GM23338 (cell line): Measurements from ENCODE around the gene CCDC91. TPM values are rescaled to one million over a fixed set of nuclear protein-coding genes. Genes with fewer than 3 reads are reported as not detected.

Source experiments
- ATAC-seq: fragments of 200-7000 bp; cut with Tn5 transposase; 3 replicates; pipeline ENCODE4 v1.9.1; 2020
- DNase-seq: peaks from one replicate; pipeline ENCODE4 v3.0.0-alpha.2; 2015; ENCODE audit warnings: low spot score
- H2AFZ ChIP-seq: fragments of 200-600 bp; sonication (generic); 2 replicates; pipeline ENCODE4 v1.8.0; 2016; ENCODE audit warnings: antibody characterized with exemption, mild to moderate bottlenecking, moderate library complexity
- H3F3A ChIP-seq: fragments of 200-600 bp; sonication (generic); replicated peaks from 2 replicates; pipeline ENCODE4 v1.8.0; 2017; ENCODE audit warnings: antibody characterized with exemption, mixed run types, low read depth
- H3K27ac ChIP-seq: fragments of 200-600 bp; sonication (generic); 2 replicates; pipeline ENCODE4 v1.6.1; 2016; ENCODE audit warnings: low read depth
- H3K27me3 ChIP-seq: fragments of 200-600 bp; sonication (generic); 2 replicates; pipeline ENCODE4 v1.8.0; 2016; ENCODE audit warnings: mild to moderate bottlenecking, mixed run types, moderate library complexity; ENCODE audit not compliant: insufficient read depth
- H3K36me3 ChIP-seq: fragments of 200-600 bp; sonication (generic); 2 replicates; pipeline ENCODE4 v1.8.0; 2016; ENCODE audit warnings: mild to moderate bottlenecking; ENCODE audit not compliant: insufficient read depth
- H3K4me1 ChIP-seq: fragments of 200-600 bp; sonication (generic); 2 replicates; pipeline ENCODE4 v1.8.0; 2016; ENCODE audit warnings: mild to moderate bottlenecking, moderate library complexity; ENCODE audit not compliant: insufficient read depth
- H3K4me2 ChIP-seq: fragments of 200-600 bp; sonication (generic); 2 replicates; pipeline ENCODE4 v1.7.1; 2017; ENCODE audit warnings: mixed run types
- H3K4me3 ChIP-seq: fragments of 200-600 bp; sonication (generic); 2 replicates; pipeline ENCODE4 v1.6.1; 2016; ENCODE audit warnings: mixed run types
- H3K79me2 ChIP-seq: fragments of 200-600 bp; sonication (generic); replicated peaks from 2 replicates; pipeline ENCODE4 v1.8.0; 2017; ENCODE audit warnings: mild to moderate bottlenecking; ENCODE audit not compliant: insufficient read depth
- H3K9me2 ChIP-seq: fragments of 200-600 bp; sonication (generic); 2 replicates; pipeline ENCODE4 v1.8.0; 2017; ENCODE audit not compliant: insufficient read depth
- H4K20me1 ChIP-seq: fragments of 200-600 bp; sonication (generic); replicated peaks from 2 replicates; pipeline ENCODE4 v1.8.0; 2017; ENCODE audit warnings: mild to moderate bottlenecking; ENCODE audit not compliant: insufficient read depth
- H3K27ac Mint-ChIP-seq: 2 replicates; pipeline ENCODE4 v1.8.0; 2020; ENCODE audit warnings: inconsistent platforms, mild to moderate bottlenecking, moderate library complexity, mixed read lengths
- H3K27me3 Mint-ChIP-seq: 3 replicates; pipeline ENCODE4 v1.8.0; 2022; ENCODE audit warnings: low read depth, mild to moderate bottlenecking, moderate library complexity, mixed read lengths, inconsistent platforms; ENCODE audit not compliant: insufficient read depth, poor library complexity
- H3K36me3 Mint-ChIP-seq: 3 replicates; pipeline ENCODE4 v1.8.0; 2021; ENCODE audit warnings: low read depth, mild to moderate bottlenecking, inconsistent platforms, moderate library complexity, mixed read lengths
- H3K4me1 Mint-ChIP-seq: 3 replicates; pipeline ENCODE4 v1.8.0; 2020; ENCODE audit warnings: mild to moderate bottlenecking, inconsistent platforms, mixed read lengths
- H3K4me3 Mint-ChIP-seq: 3 replicates; pipeline ENCODE4 v1.8.0; 2021; ENCODE audit warnings: moderate library complexity, mild to moderate bottlenecking, inconsistent platforms, mixed read lengths
- H3K9me3 Mint-ChIP-seq: 3 replicates; pipeline ENCODE4 v1.8.0; 2020; ENCODE audit warnings: moderate library complexity, mild to moderate bottlenecking, inconsistent platforms, mixed read lengths
- CREB1 ChIP-seq: fragments of 250-450 bp; sonication (Bioruptor Pico); IDR thresholded peaks from 2 replicates; pipeline ENCODE4 v1.5.0; 2020; ENCODE audit warnings: low read depth, mild to moderate bottlenecking, moderate library complexity
- EZH2phosphoT487 ChIP-seq: fragments of 200-600 bp; sonication (generic); IDR thresholded peaks from one replicate; pipeline ENCODE4 v1.8.1; 2018; ENCODE audit warnings: antibody characterized with exemption; ENCODE audit not compliant: unreplicated experiment
- JUNB ChIP-seq: IDR thresholded peaks from one replicate; pipeline ENCODE4 v1.6.1; 2016; ENCODE audit warnings: antibody characterized with exemption; ENCODE audit not compliant: unreplicated experiment
- NANOG ChIP-seq: IDR thresholded peaks from 2 replicates; pipeline ENCODE4 v1.6.1; 2016; ENCODE audit warnings: antibody characterized with exemption, borderline replicate concordance
- POLR2AphosphoS5 ChIP-seq: IDR thresholded peaks from 2 replicates; pipeline ENCODE4 v1.6.1; 2016; ENCODE audit warnings: antibody characterized with exemption, low read depth
- STAT1 ChIP-seq: IDR thresholded peaks from one replicate; pipeline ENCODE4 v1.6.1; 2016; ENCODE audit warnings: antibody characterized with exemption; ENCODE audit not compliant: unreplicated experiment
- ZNF331 ChIP-seq: fragments of 250-450 bp; sonication (Bioruptor Pico); IDR thresholded peaks from 2 replicates; pipeline ENCODE4 v1.5.0; 2020; ENCODE audit warnings: low read depth, mild to moderate bottlenecking, moderate library complexity
- polyA plus RNA-seq: library from polyadenylated mRNA; unstranded; fragments of >200 nt; fragmentation: Nextera tagmentation; extraction: Ambion mirVana; gene quantifications from 2 replicates; pipeline ENCODE4 v1.2.1, GENCODE V29; 2016
- total RNA-seq: library from RNA; depleted of rRNA; stranded (reverse); fragments of >200 nt; shearing (Covaris generic); gene quantifications from 2 replicates; pipeline ENCODE4 v1.2.3, GENCODE V29; 2014
- TF ChIP-seq, protein P1 (sequence below), 2 experiments: fragments of 200-600 bp in 1 of 2; sonication (generic) in 1 of 2; conservative IDR thresholded peaks; 2 replicates each; pipeline versions ENCODE4 v1.5.1 to v1.6.1; 2016 to 2017; ENCODE audit warnings: antibody characterized with exemption in 2 of 2, low read depth in 2 of 2, mild to moderate bottlenecking in 2 of 2, moderate library complexity in 1 of 2
- TF ChIP-seq, protein P2 (sequence below): IDR thresholded peaks from 2 replicates; pipeline ENCODE4 v1.6.1; 2016; ENCODE audit warnings: antibody characterized with exemption
- TF ChIP-seq, protein P3 (sequence below): fragments of 250-450 bp; sonication (Bioruptor Pico); IDR thresholded peaks from 2 replicates; pipeline ENCODE4 v1.5.0; 2020; ENCODE audit warnings: mild to moderate bottlenecking, moderate library complexity

Gene CCDC91
- total and polyA plus RNA-seq, 2 experiments from 2014 or later = 24.7 to 48.7 TPM

DNA sequence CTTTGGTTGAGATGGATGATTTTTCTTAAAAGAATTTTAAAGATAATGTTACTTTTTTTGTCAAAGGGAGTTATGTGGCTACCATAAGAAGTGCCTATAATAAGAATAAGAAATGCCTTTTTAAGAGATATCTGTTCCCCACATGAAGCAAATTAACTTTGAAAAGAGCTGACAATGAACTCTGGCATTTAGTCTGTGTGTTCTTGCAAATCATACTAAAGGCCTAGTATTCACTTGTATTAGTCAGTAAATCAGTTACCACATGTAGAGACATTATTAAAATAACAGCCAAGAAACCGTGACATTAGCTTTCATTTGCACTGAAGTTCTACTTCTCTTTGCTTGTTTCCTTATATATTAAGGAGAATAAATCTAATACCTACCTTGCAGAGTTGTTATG is 296.3 kb downstream of the CCDC91 start:
- Histone ChIP-seq H2AFZ (no peak overlapping the region), H4K20me1 (no peaks in the 10 kb centered on the region), H3K36me3 (no peaks in the 10 kb centered on the region), H3K79me2 (no peaks in the 10 kb centered on the region), H3K4me2 (peak overlapping the region; percentile 21), H3K27ac (no peak overlapping the region; the same call in 1 of the 2 replicates), H3K27me3 (no peaks in the 10 kb centered on the region), H3K4me1 (peaks cover 31% of the 10 kb centered on the region), H3F3A (no peaks in the 10 kb centered on the region), H3K9me2 (no peaks in the 10 kb centered on the region), H3K4me3 (no peak overlapping the region)
- TF ChIP-seq, protein P1, sequence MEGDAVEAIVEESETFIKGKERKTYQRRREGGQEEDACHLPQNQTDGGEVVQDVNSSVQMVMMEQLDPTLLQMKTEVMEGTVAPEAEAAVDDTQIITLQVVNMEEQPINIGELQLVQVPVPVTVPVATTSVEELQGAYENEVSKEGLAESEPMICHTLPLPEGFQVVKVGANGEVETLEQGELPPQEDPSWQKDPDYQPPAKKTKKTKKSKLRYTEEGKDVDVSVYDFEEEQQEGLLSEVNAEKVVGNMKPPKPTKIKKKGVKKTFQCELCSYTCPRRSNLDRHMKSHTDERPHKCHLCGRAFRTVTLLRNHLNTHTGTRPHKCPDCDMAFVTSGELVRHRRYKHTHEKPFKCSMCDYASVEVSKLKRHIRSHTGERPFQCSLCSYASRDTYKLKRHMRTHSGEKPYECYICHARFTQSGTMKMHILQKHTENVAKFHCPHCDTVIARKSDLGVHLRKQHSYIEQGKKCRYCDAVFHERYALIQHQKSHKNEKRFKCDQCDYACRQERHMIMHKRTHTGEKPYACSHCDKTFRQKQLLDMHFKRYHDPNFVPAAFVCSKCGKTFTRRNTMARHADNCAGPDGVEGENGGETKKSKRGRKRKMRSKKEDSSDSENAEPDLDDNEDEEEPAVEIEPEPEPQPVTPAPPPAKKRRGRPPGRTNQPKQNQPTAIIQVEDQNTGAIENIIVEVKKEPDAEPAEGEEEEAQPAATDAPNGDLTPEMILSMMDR (conservative IDR thresholded peaks at IDR 0.05; ENCODE audit: low read depth in 2 of 2) = no peak
- TF ChIP-seq NANOG = 0 out of 2 replicates have a peak, but pooled peaks have one; percentile 14
- Mint-ChIP-seq H3K27me3 (no peaks in the 10 kb centered on the region), H3K36me3 (no peaks in the 10 kb centered on the region), H3K27ac (peak overlapping the region; percentile 63; the same call in 1 of the 2 replicates), H3K4me3 (no peak overlapping the region), H3K9me3 (no peaks in the 10 kb centered on the region), H3K4me1 (peaks cover 33% of the 10 kb centered on the region; the same call in 2 of the 3 replicates)
- no peak for ATAC-seq
- no peak for DNase-seq

DNA sequence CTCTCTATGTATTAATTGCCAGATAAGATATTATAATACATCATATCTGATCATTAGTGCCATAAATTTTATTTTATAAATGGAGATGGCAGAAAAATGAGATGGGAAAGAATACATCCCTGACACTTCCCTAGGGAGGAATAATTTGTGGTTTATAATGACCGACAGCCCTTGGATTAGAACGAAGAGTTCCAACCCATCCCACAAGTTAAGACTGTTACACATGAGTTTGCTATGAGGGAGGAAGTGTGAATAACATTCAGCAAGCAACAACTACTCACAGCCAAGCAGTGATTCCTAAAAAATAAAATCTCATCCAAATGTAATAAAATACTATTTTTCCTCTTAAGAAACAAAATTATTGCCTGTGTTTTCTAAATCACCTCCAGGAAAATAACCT is 299.0 kb downstream of the CCDC91 start:
- Histone ChIP-seq H2AFZ (no peak overlapping the region), H3K4me3 (no peak overlapping the region), H3K36me3 (no peaks in the 10 kb centered on the region), H3K4me2 (no peak overlapping the region), H3F3A (no peaks in the 10 kb centered on the region), H3K4me1 (peaks cover 31% of the 10 kb centered on the region), H3K79me2 (no peaks in the 10 kb centered on the region), H3K27me3 (no peaks in the 10 kb centered on the region), H4K20me1 (no peaks in the 10 kb centered on the region), H3K9me2 (no peaks in the 10 kb centered on the region), H3K27ac (no peak overlapping the region)
- no peaks in the 10 kb centered on the region for H3K9me3 Mint-ChIP-seq
- no peaks in the 10 kb centered on the region for H3K27me3 Mint-ChIP-seq
- H3K36me3 Mint-ChIP-seq = no peaks in the 10 kb centered on the region
- DNase-seq (no peak), ATAC-seq (no peak)
- H3K4me3 Mint-ChIP-seq = no peak overlapping the region
- H3K27ac Mint-ChIP-seq = peak overlapping the region; percentile 71; the same call in 1 of the 2 replicates
- H3K4me1 Mint-ChIP-seq = peaks cover 29% of the 10 kb centered on the region; the same call in 2 of the 3 replicates
- TF ChIP-seq STAT1 (no peak), JUNB (no peak), ZNF331 (CRISPR knock-in tag) (no peak), EZH2phosphoT487 (no peak), CREB1 (CRISPR knock-in tag) (no peak), POLR2AphosphoS5 (no peak)
- TF ChIP-seq, protein P2, sequence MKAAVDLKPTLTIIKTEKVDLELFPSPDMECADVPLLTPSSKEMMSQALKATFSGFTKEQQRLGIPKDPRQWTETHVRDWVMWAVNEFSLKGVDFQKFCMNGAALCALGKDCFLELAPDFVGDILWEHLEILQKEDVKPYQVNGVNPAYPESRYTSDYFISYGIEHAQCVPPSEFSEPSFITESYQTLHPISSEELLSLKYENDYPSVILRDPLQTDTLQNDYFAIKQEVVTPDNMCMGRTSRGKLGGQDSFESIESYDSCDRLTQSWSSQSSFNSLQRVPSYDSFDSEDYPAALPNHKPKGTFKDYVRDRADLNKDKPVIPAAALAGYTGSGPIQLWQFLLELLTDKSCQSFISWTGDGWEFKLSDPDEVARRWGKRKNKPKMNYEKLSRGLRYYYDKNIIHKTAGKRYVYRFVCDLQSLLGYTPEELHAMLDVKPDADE = no peak
- TF ChIP-seq, protein P3, sequence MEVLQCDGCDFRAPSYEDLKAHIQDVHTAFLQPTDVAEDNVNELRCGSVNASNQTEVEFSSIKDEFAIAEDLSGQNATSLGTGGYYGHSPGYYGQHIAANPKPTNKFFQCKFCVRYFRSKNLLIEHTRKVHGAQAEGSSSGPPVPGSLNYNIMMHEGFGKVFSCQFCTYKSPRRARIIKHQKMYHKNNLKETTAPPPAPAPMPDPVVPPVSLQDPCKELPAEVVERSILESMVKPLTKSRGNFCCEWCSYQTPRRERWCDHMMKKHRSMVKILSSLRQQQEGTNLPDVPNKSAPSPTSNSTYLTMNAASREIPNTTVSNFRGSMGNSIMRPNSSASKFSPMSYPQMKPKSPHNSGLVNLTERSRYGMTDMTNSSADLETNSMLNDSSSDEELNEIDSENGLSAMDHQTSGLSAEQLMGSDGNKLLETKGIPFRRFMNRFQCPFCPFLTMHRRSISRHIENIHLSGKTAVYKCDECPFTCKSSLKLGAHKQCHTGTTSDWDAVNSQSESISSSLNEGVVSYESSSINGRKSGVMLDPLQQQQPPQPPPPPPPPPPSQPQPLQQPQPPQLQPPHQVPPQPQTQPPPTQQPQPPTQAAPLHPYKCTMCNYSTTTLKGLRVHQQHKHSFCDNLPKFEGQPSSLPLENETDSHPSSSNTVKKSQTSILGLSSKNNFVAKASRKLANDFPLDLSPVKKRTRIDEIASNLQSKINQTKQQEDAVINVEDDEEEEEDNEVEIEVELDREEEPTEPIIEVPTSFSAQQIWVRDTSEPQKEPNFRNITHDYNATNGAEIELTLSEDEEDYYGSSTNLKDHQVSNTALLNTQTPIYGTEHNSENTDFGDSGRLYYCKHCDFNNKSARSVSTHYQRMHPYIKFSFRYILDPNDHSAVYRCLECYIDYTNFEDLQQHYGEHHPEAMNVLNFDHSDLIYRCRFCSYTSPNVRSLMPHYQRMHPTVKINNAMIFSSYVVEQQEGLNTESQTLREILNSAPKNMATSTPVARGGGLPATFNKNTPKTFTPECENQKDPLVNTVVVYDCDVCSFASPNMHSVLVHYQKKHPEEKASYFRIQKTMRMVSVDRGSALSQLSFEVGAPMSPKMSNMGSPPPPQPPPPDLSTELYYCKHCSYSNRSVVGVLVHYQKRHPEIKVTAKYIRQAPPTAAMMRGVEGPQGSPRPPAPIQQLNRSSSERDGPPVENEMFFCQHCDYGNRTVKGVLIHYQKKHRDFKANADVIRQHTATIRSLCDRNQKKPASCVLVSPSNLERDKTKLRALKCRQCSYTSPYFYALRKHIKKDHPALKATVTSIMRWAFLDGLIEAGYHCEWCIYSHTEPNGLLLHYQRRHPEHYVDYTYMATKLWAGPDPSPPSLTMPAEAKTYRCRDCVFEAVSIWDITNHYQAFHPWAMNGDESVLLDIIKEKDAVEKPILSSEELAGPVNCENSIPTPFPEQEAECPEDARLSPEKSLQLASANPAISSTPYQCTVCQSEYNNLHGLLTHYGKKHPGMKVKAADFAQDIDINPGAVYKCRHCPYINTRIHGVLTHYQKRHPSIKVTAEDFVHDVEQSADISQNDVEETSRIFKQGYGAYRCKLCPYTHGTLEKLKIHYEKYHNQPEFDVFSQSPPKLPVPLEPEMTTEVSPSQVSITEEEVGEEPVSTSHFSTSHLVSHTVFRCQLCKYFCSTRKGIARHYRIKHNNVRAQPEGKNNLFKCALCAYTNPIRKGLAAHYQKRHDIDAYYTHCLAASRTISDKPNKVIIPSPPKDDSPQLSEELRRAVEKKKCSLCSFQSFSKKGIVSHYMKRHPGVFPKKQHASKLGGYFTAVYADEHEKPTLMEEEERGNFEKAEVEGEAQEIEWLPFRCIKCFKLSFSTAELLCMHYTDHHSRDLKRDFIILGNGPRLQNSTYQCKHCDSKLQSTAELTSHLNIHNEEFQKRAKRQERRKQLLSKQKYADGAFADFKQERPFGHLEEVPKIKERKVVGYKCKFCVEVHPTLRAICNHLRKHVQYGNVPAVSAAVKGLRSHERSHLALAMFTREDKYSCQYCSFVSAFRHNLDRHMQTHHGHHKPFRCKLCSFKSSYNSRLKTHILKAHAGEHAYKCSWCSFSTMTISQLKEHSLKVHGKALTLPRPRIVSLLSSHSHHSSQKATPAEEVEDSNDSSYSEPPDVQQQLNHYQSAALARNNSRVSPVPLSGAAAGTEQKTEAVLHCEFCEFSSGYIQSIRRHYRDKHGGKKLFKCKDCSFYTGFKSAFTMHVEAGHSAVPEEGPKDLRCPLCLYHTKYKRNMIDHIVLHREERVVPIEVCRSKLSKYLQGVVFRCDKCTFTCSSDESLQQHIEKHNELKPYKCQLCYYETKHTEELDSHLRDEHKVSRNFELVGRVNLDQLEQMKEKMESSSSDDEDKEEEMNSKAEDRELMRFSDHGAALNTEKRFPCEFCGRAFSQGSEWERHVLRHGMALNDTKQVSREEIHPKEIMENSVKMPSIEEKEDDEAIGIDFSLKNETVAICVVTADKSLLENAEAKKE (CRISPR knock-in tag) = no peak
- TF ChIP-seq, protein P1 (conservative IDR thresholded peaks at IDR 0.05; ENCODE audit: low read depth in 2 of 2) = no peak
